ENCODE data around the gene SLC35F3.

DNA sequence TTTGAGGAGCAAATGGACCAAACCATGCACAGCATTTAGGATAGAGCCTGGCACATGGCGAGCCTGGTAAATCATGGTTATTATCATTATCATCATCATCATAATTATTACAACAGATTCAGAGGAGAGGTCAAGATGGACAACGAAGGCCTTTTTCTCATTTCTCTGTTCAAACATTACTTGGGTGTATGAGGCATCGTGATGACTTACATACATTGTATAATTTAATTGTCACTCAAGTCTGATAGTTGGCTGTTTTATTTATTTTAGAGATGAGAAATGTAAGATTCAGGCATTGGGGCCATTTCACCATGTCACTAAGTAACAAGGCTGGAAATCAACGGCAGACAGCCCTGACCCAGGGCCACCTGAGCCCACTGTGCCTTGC, 68.1 kb downstream of the SLC35F3 start:
- TF ChIP-seq, protein P1, sequence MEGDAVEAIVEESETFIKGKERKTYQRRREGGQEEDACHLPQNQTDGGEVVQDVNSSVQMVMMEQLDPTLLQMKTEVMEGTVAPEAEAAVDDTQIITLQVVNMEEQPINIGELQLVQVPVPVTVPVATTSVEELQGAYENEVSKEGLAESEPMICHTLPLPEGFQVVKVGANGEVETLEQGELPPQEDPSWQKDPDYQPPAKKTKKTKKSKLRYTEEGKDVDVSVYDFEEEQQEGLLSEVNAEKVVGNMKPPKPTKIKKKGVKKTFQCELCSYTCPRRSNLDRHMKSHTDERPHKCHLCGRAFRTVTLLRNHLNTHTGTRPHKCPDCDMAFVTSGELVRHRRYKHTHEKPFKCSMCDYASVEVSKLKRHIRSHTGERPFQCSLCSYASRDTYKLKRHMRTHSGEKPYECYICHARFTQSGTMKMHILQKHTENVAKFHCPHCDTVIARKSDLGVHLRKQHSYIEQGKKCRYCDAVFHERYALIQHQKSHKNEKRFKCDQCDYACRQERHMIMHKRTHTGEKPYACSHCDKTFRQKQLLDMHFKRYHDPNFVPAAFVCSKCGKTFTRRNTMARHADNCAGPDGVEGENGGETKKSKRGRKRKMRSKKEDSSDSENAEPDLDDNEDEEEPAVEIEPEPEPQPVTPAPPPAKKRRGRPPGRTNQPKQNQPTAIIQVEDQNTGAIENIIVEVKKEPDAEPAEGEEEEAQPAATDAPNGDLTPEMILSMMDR (IDR thresholded peaks at IDR 0.05; ENCODE audit: insufficient read depth, low read depth, low read length), result no peak
- TF ChIP-seq EZH2 (IDR thresholded peaks at IDR 0.05; ENCODE audit: insufficient read depth, low read length), result no peak

Measured in astrocyte (in vitro differentiated cells and primary cell).